Left lobe of liver (tissue), 2 donors: ENCODE data around the gene JAKMIP1. TPM values are rescaled to one million over a fixed set of nuclear protein-coding genes. Genes with fewer than 3 reads are reported as not detected.

Experiments used
- ATAC-seq: fragments of 200-7000 bp; cut with Tn5 transposase; one replicate; pipeline ENCODE4 v1.9.1; 2020; ENCODE audit warnings: mild to moderate bottlenecking, moderate library complexity
- DNase-seq: peaks from one replicate; pipeline ENCODE4 v3.0.0-alpha.2; 2020; ENCODE audit warnings: low spot score
- total RNA-seq: library from RNA; stranded (reverse); gene quantifications from one replicate; pipeline ENCODE4 v1.2.1, GENCODE V29; 2021
- donor health status: DM: no; HTN: no; CAD: no; lungs with moderate emphysema.
- donor health status: DM: no; HTN: yes; CAD: no.

The JAKMIP1 gene
- total RNA-seq, 1 donor from 2014 or later: not detected

- no peak for DNase-seq
- ATAC-seq: no peak
Observed at GRCh38 chr4:5979981-5980380, 220.4 kb downstream of the JAKMIP1 start.

- no peak for DNase-seq
- no peak for ATAC-seq
Observed at GRCh38 chr4:5976921-5977320, 223.4 kb downstream of the JAKMIP1 start.

- ATAC-seq: no peak
- no peak for DNase-seq
Observed at GRCh38 chr4:5976431-5976830, 223.9 kb downstream of the JAKMIP1 start.

Other genes starting within 250 kb of the JAKMIP1 start
- not detected for gene C4orf50, start 182.1 kb downstream of the JAKMIP1 start, total RNA-seq
- gene WFS1, start 69.3 kb upstream of the JAKMIP1 start, total RNA-seq: 14.3 TPM